GM12878 (cell line): Measurements from ENCODE around the gene APCDD1L. TPM values are rescaled to one million over a fixed set of nuclear protein-coding genes. Genes with fewer than 3 reads are reported as not detected.

Experiments
- ATAC-seq: fragments of 200-7000 bp; cut with Tn5 transposase; 3 replicates; pipeline ENCODE4 v1.9.1; 2020; ENCODE audit warnings: mild to moderate bottlenecking, moderate library complexity
- BruUV-seq: library from RNA; stranded (reverse); fragments of 400-500 nt; replicated peaks from 2 replicates; lab custom pipeline; 2021; lab: Mats Ljungman, UMichigan
- CTCF ChIA-PET: fragments of 300-600 bp; sonication (Branson Sonifier 250); formaldehyde crosslinking; extraction: SDS; loops from one replicate; lab custom pipeline; 2021; ENCODE audit warnings: inconsistent platforms; lab: Yijun Ruan, JAX
- POLR2A ChIA-PET: fragments of 350-600 bp; formaldehyde crosslinking; extraction: SDS; loops from one replicate; lab custom pipeline; 2021; ENCODE audit warnings: inconsistent platforms; lab: Charles Lee
- RAD21 ChIA-PET: fragments of 300-600 bp; sonication (Branson Sonifier 250); formaldehyde crosslinking; loops from one replicate; lab custom pipeline; 2023; ENCODE audit warnings: antibody characterized with exemption; ENCODE audit not compliant: unreplicated experiment; lab: Charles Lee
- SMC1A ChIA-PET: fragments of 300-600 bp; sonication (Branson Sonifier 250); formaldehyde crosslinking; loops from one replicate; lab custom pipeline; 2023; ENCODE audit not compliant: unreplicated experiment, uncharacterized antibody; lab: Charles Lee
- DNase-seq: peaks from one replicate; pipeline ENCODE4 v3.0.0-alpha.2; 2011; ENCODE audit warnings: low read depth, low spot score
- FAIRE-seq: peaks from 3 replicates; lab custom pipeline; 2011; peaks lifted over from hg19 to GRCh38; lab: Jason Lieb, UNC
- H2AFZ ChIP-seq: 2 replicates; pipeline ENCODE4 v1.6.0; 2011; ENCODE audit warnings: low read depth, low read length, control low read depth; ENCODE audit not compliant: control insufficient read depth
- H3K27ac ChIP-seq: 2 replicates; pipeline ENCODE4 v1.5.1; 2011; ENCODE audit warnings: control low read depth; ENCODE audit not compliant: control insufficient read depth, insufficient read depth
- H3K27me3 ChIP-seq, 2 experiments: replicated peaks in 1 of 2; 2 replicates each; pipeline versions ENCODE4 v1.6.0 to v1.6.1; 2011; ENCODE audit warnings: low read length in 1 of 2; ENCODE audit not compliant: control insufficient read depth in 2 of 2, insufficient read depth in 2 of 2
- H3K36me3 ChIP-seq, 2 experiments: 2 replicates each; pipeline ENCODE4 v1.5.1; 2011; ENCODE audit warnings: low read length in 1 of 2; ENCODE audit not compliant: control insufficient read depth in 2 of 2, insufficient read depth in 2 of 2
- H3K4me1 ChIP-seq: 2 replicates; pipeline ENCODE4 v1.6.1; 2011; ENCODE audit warnings: mild to moderate bottlenecking, low read length, moderate library complexity, mixed read lengths; ENCODE audit not compliant: control insufficient read depth, insufficient read depth
- H3K4me2 ChIP-seq: 2 replicates; pipeline ENCODE4 v1.6.0; 2011; ENCODE audit warnings: control low read depth; ENCODE audit not compliant: control insufficient read depth, insufficient read depth
- H3K4me3 ChIP-seq: fragments of 200-600 bp; sonication (generic); 2 replicates; pipeline ENCODE4 v1.5.1; 2016
- H3K79me2 ChIP-seq: 2 replicates; pipeline ENCODE4 v1.6.0; 2011; ENCODE audit warnings: low read length; ENCODE audit not compliant: control insufficient read depth, insufficient read depth
- H3K9ac ChIP-seq: 2 replicates; pipeline ENCODE4 v1.8.0; 2011; ENCODE audit warnings: low read length, control low read depth, mixed read lengths; ENCODE audit not compliant: control insufficient read depth, insufficient read depth
- H3K9me3 ChIP-seq: replicated peaks from 3 replicates; pipeline ENCODE4 v1.5.1; 2011; ENCODE audit warnings: mild to moderate bottlenecking, low read length; ENCODE audit not compliant: control insufficient read depth, insufficient read depth
- H4K20me1 ChIP-seq: 2 replicates; pipeline ENCODE4 v1.6.0; 2011; ENCODE audit not compliant: control insufficient read depth, insufficient read depth
- HSF1 ChIP-seq: fragments of 150-350 bp; IDR thresholded peaks from 2 replicates; pipeline ENCODE4 v1.6.1; 2014; ENCODE audit warnings: mild to moderate bottlenecking, low read depth, low read length
- NFYB ChIP-seq: IDR thresholded peaks from 2 replicates; pipeline ENCODE4 v1.6.1; 2011; ENCODE audit warnings: low read depth, mild to moderate bottlenecking, low read length, improper control_type of control experiment, moderate library complexity; ENCODE audit not compliant: insufficient read depth
- SRF ChIP-seq, 2 experiments: IDR thresholded peaks; 2 replicates each; pipeline ENCODE4 v1.6.1; 2011; ENCODE audit warnings: low read depth in 2 of 2, low read length in 2 of 2, mild to moderate bottlenecking in 1 of 2, moderate library complexity in 1 of 2
- USF2 ChIP-seq: IDR thresholded peaks from 2 replicates; pipeline ENCODE4 v1.6.1; 2011; ENCODE audit warnings: low read depth, low read length, improper control_type of control experiment, borderline replicate concordance
- YBX1 ChIP-seq: fragments of 450-650 bp; IDR thresholded peaks from 2 replicates; pipeline ENCODE4 v1.6.1; 2016; ENCODE audit warnings: antibody characterized with exemption
- WGBS: methylation state at CpG from one replicate; pipeline ENCODE4 v1.1.6; 2016; ENCODE audit warnings: low lambda C conversion rate; ENCODE audit not compliant: insufficient replicate concordance, insufficient coverage; ENCODE audit errors: missing lambda C conversion rate; 5-methylcytosine and 5-hydroxymethylcytosine counted together
- in situ Hi-C: fragments of 300-500 bp; cut with MboI; formaldehyde crosslinking; loops from 9 replicates; pipeline ENCODE4 v1.14.3; 2018; ENCODE audit warnings: mixed read lengths
- intact Hi-C: fragments of 100-400 bp; cut with micrococcal nuclease; formaldehyde crosslinking; loops from one replicate; pipeline ENCODE4 v1.14.2; 2022; ENCODE audit not compliant: unreplicated experiment
- polyA plus RNA-seq, 11 experiments: library from polyadenylated mRNA; depleted of rRNA in 4 of 11; unstranded in 6 of 11; stranded (reverse) in 5 of 11; fragments of >200 nt; fragmentation: Nextera tagmentation in 4 of 11; fragmentation: Illumina TruSeq in 1 of 11; extraction: Ambion mirVana in 4 of 11; extraction: Trizol in 1 of 11; gene quantifications; 1 replicate in 1 of 11; 2 replicates in 10 of 11; pipeline versions ENCODE4 v1.2.1 to v1.2.3, GENCODE V29; 2011 to 2016; ENCODE audit warnings: inconsistent platforms in 2 of 11, missing spikeins in 2 of 11, low read depth in 1 of 11
- total RNA-seq, 4 experiments: library from RNA; depleted of rRNA in 3 of 4; stranded (reverse); fragments of >200 nt in 3 of 4; fragmentation: Illumina TruSeq in 1 of 4; extraction: Trizol in 1 of 4; gene quantifications; 2 replicates each; pipeline versions ENCODE4 v1.2.1 to v1.2.3, GENCODE V29; 2013 to 2021
- TF ChIP-seq, protein P1 (sequence below): fragments of 450-650 bp; IDR thresholded peaks from 2 replicates; pipeline ENCODE4 v1.6.1; 2018; ENCODE audit warnings: mild to moderate bottlenecking, low read depth, moderate library complexity; ENCODE audit not compliant: partially characterized antibody

APCDD1L gene
- total and polyA plus RNA-seq, 10 of the 15 experiments (the other 5 are each of a cell fraction or from before 2014, with no cell fraction given), result 0.14 to 0.50 TPM; not detected in 8

DNA sequence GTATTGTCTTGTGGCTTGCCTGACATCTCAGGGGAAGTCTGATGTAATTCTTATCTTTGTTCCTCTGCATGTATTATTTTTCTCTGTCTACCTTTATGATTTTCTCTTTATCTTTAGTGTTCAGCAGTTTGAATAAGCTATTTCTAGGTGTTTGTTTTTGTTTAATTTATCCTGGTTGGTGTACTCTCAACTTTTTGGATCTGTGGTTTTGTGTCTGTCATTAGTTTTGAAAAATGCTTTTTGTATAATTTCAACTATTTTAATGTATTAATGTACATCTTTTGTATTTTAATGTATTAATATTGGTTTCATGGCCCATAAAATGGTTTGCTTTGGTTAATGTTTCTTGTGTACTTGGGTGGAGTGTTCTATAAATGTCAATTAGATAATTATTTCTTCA is 15.9 kb upstream of the APCDD1L start (continued):
- TF ChIP-seq USF2, result no peak
- no peak for TF ChIP-seq YBX1
- TF ChIP-seq, protein P1, sequence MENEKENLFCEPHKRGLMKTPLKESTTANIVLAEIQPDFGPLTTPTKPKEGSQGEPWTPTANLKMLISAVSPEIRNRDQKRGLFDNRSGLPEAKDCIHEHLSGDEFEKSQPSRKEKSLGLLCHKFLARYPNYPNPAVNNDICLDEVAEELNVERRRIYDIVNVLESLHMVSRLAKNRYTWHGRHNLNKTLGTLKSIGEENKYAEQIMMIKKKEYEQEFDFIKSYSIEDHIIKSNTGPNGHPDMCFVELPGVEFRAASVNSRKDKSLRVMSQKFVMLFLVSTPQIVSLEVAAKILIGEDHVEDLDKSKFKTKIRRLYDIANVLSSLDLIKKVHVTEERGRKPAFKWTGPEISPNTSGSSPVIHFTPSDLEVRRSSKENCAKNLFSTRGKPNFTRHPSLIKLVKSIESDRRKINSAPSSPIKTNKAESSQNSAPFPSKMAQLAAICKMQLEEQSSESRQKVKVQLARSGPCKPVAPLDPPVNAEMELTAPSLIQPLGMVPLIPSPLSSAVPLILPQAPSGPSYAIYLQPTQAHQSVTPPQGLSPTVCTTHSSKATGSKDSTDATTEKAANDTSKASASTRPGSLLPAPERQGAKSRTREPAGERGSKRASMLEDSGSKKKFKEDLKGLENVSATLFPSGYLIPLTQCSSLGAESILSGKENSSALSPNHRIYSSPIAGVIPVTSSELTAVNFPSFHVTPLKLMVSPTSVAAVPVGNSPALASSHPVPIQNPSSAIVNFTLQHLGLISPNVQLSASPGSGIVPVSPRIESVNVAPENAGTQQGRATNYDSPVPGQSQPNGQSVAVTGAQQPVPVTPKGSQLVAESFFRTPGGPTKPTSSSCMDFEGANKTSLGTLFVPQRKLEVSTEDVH, result no peak

DNA sequence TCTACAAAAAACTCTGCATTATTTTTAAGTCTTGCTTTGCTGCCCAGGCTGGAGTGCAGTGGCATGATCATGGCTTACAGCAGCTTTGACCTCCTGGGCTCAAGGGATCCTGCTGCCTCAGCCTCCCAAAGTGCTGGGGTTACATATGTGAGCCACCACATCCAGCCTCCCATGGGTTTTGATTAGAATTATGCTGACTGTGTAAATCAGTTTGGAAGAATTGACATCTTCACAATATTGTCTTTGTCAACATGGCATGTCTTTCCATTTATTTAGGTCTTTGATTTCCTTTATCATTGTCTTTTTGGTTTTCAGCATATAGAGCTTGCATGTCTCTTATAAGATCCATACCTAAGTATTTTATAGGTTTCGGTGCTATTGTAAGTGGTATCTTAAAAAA is 13.2 kb upstream of the APCDD1L start:
- Histone ChIP-seq H4K20me1 (no peaks in the 10 kb centered on the region), H3K9me3 (peaks cover 7% of the 10 kb centered on the region), H3K4me2 (no peak overlapping the region), H3K36me3 (no peaks in the 10 kb centered on the region), H3K27ac (no peak overlapping the region), H3K9ac (no peak overlapping the region), H3K27me3 (no peaks in the 10 kb centered on the region), H3K4me3 (no peak overlapping the region), H3K4me1 (no peaks in the 10 kb centered on the region), H3K79me2 (no peaks in the 10 kb centered on the region), H2AFZ (no peak overlapping the region)
- SMC1A ChIA-PET, result no interaction called here
- POLR2A ChIA-PET, result no interaction called here
- in situ Hi-C loops (no loop called here), intact Hi-C loops (no loop called here)
- FAIRE-seq (no peak), DNase-seq (no peak), ATAC-seq (no peak)
- CTCF ChIA-PET, result no interaction called here
- RAD21 ChIA-PET, result no interaction called here
- TF ChIP-seq HSF1, result no peak
- TF ChIP-seq NFYB, result no peak
- no peak for TF ChIP-seq SRF (IDR thresholded peaks at IDR 0.05; ENCODE audit: low read depth in 2 of 2, low read length in 2 of 2)
- 0% methylated on average over 1 of the region's 1 CpG for WGBS
- no TSS peak for BruUV-seq
